ENCODE data around the gene RSPH9. TPM values are rescaled to one million over a fixed set of nuclear protein-coding genes. Genes with fewer than 3 reads are reported as not detected.

RSPH9 gene
- total RNA-seq (2014; rRNA removed; shearing (Covaris generic)) (0.10 TPM in 1 of 2 replicates, not detected in the other), polyA plus RNA-seq (2016; fragmentation: Nextera tagmentation; extraction: Ambion mirVana) (0.38 and 0.39 TPM in 2 replicates)
- long read RNA-seq = 0 reads

- H3K27me3 ChIP-seq (ENCODE audit: insufficient read depth) = no peaks in the 10 kb centered on the region
- peaks cover 2% of the 10 kb centered on the region for H3K79me2 ChIP-seq (replicated peaks; ENCODE audit: insufficient read depth)
- TF ChIP-seq, protein P1, sequence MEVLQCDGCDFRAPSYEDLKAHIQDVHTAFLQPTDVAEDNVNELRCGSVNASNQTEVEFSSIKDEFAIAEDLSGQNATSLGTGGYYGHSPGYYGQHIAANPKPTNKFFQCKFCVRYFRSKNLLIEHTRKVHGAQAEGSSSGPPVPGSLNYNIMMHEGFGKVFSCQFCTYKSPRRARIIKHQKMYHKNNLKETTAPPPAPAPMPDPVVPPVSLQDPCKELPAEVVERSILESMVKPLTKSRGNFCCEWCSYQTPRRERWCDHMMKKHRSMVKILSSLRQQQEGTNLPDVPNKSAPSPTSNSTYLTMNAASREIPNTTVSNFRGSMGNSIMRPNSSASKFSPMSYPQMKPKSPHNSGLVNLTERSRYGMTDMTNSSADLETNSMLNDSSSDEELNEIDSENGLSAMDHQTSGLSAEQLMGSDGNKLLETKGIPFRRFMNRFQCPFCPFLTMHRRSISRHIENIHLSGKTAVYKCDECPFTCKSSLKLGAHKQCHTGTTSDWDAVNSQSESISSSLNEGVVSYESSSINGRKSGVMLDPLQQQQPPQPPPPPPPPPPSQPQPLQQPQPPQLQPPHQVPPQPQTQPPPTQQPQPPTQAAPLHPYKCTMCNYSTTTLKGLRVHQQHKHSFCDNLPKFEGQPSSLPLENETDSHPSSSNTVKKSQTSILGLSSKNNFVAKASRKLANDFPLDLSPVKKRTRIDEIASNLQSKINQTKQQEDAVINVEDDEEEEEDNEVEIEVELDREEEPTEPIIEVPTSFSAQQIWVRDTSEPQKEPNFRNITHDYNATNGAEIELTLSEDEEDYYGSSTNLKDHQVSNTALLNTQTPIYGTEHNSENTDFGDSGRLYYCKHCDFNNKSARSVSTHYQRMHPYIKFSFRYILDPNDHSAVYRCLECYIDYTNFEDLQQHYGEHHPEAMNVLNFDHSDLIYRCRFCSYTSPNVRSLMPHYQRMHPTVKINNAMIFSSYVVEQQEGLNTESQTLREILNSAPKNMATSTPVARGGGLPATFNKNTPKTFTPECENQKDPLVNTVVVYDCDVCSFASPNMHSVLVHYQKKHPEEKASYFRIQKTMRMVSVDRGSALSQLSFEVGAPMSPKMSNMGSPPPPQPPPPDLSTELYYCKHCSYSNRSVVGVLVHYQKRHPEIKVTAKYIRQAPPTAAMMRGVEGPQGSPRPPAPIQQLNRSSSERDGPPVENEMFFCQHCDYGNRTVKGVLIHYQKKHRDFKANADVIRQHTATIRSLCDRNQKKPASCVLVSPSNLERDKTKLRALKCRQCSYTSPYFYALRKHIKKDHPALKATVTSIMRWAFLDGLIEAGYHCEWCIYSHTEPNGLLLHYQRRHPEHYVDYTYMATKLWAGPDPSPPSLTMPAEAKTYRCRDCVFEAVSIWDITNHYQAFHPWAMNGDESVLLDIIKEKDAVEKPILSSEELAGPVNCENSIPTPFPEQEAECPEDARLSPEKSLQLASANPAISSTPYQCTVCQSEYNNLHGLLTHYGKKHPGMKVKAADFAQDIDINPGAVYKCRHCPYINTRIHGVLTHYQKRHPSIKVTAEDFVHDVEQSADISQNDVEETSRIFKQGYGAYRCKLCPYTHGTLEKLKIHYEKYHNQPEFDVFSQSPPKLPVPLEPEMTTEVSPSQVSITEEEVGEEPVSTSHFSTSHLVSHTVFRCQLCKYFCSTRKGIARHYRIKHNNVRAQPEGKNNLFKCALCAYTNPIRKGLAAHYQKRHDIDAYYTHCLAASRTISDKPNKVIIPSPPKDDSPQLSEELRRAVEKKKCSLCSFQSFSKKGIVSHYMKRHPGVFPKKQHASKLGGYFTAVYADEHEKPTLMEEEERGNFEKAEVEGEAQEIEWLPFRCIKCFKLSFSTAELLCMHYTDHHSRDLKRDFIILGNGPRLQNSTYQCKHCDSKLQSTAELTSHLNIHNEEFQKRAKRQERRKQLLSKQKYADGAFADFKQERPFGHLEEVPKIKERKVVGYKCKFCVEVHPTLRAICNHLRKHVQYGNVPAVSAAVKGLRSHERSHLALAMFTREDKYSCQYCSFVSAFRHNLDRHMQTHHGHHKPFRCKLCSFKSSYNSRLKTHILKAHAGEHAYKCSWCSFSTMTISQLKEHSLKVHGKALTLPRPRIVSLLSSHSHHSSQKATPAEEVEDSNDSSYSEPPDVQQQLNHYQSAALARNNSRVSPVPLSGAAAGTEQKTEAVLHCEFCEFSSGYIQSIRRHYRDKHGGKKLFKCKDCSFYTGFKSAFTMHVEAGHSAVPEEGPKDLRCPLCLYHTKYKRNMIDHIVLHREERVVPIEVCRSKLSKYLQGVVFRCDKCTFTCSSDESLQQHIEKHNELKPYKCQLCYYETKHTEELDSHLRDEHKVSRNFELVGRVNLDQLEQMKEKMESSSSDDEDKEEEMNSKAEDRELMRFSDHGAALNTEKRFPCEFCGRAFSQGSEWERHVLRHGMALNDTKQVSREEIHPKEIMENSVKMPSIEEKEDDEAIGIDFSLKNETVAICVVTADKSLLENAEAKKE (CRISPR knock-in tag; IDR thresholded peaks at IDR 0.05) = no peak
- TF ChIP-seq ZNF114 (CRISPR knock-in tag; IDR thresholded peaks at IDR 0.05) (no peak), EZH2 (IDR thresholded peaks at IDR 0.05; ENCODE audit: low read depth, unreplicated experiment) (no peak), CREB1 (CRISPR knock-in tag; IDR thresholded peaks at IDR 0.05; ENCODE audit: low read depth) (peak; percentile 43; the same call in 1 of the 2 replicates), ZNF331 (CRISPR knock-in tag; IDR thresholded peaks at IDR 0.05; ENCODE audit: low read depth) (no peak), JUNB (IDR thresholded peaks at IDR 0.05; ENCODE audit: unreplicated experiment) (no peak), STAT1 (IDR thresholded peaks at IDR 0.05; ENCODE audit: unreplicated experiment) (no peak), POLR2AphosphoS5 (IDR thresholded peaks at IDR 0.05; ENCODE audit: low read depth) (no peak)
- H3K4me1 ChIP-seq (ENCODE audit: insufficient read depth) = peaks cover 6% of the 10 kb centered on the region
- H3F3A ChIP-seq (replicated peaks; ENCODE audit: low read depth) = peaks cover 7% of the 10 kb centered on the region
- DNase-seq (ENCODE audit: low spot score) (peak; percentile 99), ATAC-seq (peak; percentile 90)
- peaks cover 17% of the 10 kb centered on the region for H4K20me1 ChIP-seq (replicated peaks; ENCODE audit: insufficient read depth)
- H3K27ac ChIP-seq (ENCODE audit: low read depth) = peak within 1 kb of the TSS; percentile 66; the same call in 1 of the 2 replicates
- H3K9me2 ChIP-seq (ENCODE audit: insufficient read depth) = no peaks in the 10 kb centered on the region
- H3K4me1 Mint-ChIP-seq = peaks cover 10% of the 10 kb centered on the region
- H3K9me3 Mint-ChIP-seq = peaks cover 2% of the 10 kb centered on the region; the same call in 1 of the 3 replicates
- H3K4me3 ChIP-seq = peak within 1 kb of the TSS; percentile 56
- peak within 1 kb of the TSS; percentile 88 for H3K27ac Mint-ChIP-seq
- peaks cover 21% of the 10 kb centered on the region for H3K36me3 Mint-ChIP-seq (ENCODE audit: low read depth)
- peak within 1 kb of the TSS; percentile 98 for H2AFZ ChIP-seq
- peaks cover 11% of the 10 kb centered on the region for H3K36me3 ChIP-seq (ENCODE audit: insufficient read depth)
- H3K27me3 Mint-ChIP-seq (ENCODE audit: insufficient read depth, low read depth, poor library complexity) = peaks cover 14% of the 10 kb centered on the region
- peak within 1 kb of the TSS; percentile 84 for H3K4me2 ChIP-seq
- peak within 1 kb of the TSS; percentile 80 for H3K4me3 Mint-ChIP-seq
Observed at GRCh38 chr6:43644940-43645612, at the start of gene RSPH9. Gene RSPH9 (plus strand): TSS chr6:43645036. CDS start chr6:43645099, 63 bp downstream.

All from GM23338 (cell line).